NCI-H460 (cell line): Measurements from ENCODE around the gene KIAA1217. TPM values are rescaled to one million over a fixed set of nuclear protein-coding genes. Genes with fewer than 3 reads are reported as not detected.

Experiments
- DNase-seq: peaks from one replicate; pipeline ENCODE4 v3.0.0-alpha.2; 2016; ENCODE audit warnings: low read depth; ENCODE audit errors: extremely low read depth
- polyA plus RNA-seq: library from polyadenylated mRNA; depleted of rRNA; stranded (reverse); fragments of >200 nt; gene quantifications from 2 replicates; pipeline ENCODE4 v1.2.3, GENCODE V29; 2014; cell fraction: nucleus; rRNA removed
- total RNA-seq: library from RNA; depleted of rRNA; stranded (reverse); fragments of >200 nt; shearing (Covaris generic); gene quantifications from 2 replicates; pipeline ENCODE4 v1.2.3, GENCODE V29; 2014; rRNA removed

The KIAA1217 gene
- 3.5 and 4.7 TPM in 2 replicates for total RNA-seq
- polyA plus RNA-seq: 2.2 and 6.0 TPM in 2 replicates

- DNase-seq: no peak
Measured at GRCh38 chr10:24208661-24209431, at the start of gene KIAA1217. KIAA1217 (plus strand) TSS chr10:24209138; CDS start chr10:24209194, 56 bp downstream.

GRCh38 chr10:24162206-24162985, 46.5 kb upstream of the KIAA1217 start:
- DNase-seq: no peak

- DNase-seq: no peak
Measured at GRCh38 chr10:24163485-24163884, 45.5 kb upstream of the KIAA1217 start.

GRCh38 chr10:24168258-24169170, 40.4 kb upstream of the KIAA1217 start:
- no peak for DNase-seq

- DNase-seq: no peak
Measured at GRCh38 chr10:24170199-24170598, 38.7 kb upstream of the KIAA1217 start.

GRCh38 chr10:24172909-24173308, 36.0 kb upstream of the KIAA1217 start:
- no peak for DNase-seq

GRCh38 chr10:24174014-24174413, 34.9 kb upstream of the KIAA1217 start:
- DNase-seq: no peak

GRCh38 chr10:24176658-24177057, 32.3 kb upstream of the KIAA1217 start:
- no peak for DNase-seq

GRCh38 chr10:24177636-24178035, 31.3 kb upstream of the KIAA1217 start:
- DNase-seq: no peak

- no peak for DNase-seq
Measured at GRCh38 chr10:24180891-24181290, 28.0 kb upstream of the KIAA1217 start.

GRCh38 chr10:24184455-24184854, 24.5 kb upstream of the KIAA1217 start:
- no peak for DNase-seq

GRCh38 chr10:24193330-24193729, 15.6 kb upstream of the KIAA1217 start:
- no peak for DNase-seq

- no peak for DNase-seq
Measured at GRCh38 chr10:24197263-24197662, 11.7 kb upstream of the KIAA1217 start.

GRCh38 chr10:24201503-24202180, 7.3 kb upstream of the KIAA1217 start:
- no peak for DNase-seq

- DNase-seq: no peak
Measured at GRCh38 chr10:24202181-24202570, 6.8 kb upstream of the KIAA1217 start.

GRCh38 chr10:24205821-24206220, 3.1 kb upstream of the KIAA1217 start:
- DNase-seq: no peak

- no peak for DNase-seq
Measured at GRCh38 chr10:24206334-24206733, 2.6 kb upstream of the KIAA1217 start.

- no peak for DNase-seq
Measured at GRCh38 chr10:24206926-24207325, 2.0 kb upstream of the KIAA1217 start.

GRCh38 chr10:24207341-24207740, 1.6 kb upstream of the KIAA1217 start:
- no peak for DNase-seq
